Measurements from ENCODE around the gene TCTN2.

DNA sequence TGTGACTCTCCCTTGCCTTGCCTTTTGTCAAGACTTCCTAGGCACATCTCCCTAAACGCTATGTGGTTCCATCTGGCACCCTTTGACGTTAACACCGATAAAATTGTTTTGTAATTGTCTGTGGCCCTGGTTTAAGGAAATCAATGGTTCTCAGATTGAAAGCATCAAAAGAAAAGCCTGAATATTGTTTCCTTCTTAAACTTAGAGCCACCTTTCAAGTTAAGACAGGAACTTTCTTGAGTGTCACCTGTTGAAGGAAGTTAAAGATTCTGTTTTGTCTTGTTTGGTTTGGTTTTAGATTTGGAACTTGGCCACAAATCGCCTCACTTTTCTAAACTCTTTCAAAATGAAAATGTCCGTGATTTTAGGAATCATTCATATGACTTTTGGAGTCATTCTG lies 76.4 kb downstream of the TCTN2 start:
- no peak for TF ChIP-seq MAX (IDR thresholded peaks at IDR 0.05)
- TF ChIP-seq, protein P1, sequence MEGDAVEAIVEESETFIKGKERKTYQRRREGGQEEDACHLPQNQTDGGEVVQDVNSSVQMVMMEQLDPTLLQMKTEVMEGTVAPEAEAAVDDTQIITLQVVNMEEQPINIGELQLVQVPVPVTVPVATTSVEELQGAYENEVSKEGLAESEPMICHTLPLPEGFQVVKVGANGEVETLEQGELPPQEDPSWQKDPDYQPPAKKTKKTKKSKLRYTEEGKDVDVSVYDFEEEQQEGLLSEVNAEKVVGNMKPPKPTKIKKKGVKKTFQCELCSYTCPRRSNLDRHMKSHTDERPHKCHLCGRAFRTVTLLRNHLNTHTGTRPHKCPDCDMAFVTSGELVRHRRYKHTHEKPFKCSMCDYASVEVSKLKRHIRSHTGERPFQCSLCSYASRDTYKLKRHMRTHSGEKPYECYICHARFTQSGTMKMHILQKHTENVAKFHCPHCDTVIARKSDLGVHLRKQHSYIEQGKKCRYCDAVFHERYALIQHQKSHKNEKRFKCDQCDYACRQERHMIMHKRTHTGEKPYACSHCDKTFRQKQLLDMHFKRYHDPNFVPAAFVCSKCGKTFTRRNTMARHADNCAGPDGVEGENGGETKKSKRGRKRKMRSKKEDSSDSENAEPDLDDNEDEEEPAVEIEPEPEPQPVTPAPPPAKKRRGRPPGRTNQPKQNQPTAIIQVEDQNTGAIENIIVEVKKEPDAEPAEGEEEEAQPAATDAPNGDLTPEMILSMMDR (IDR thresholded peaks at IDR 0.05 in 2 of 3, conservative IDR thresholded peaks at IDR 0.05 in 1 of 3; ENCODE audit: borderline replicate concordance in 1 of 3, insufficient read depth in 1 of 3, low read depth in 2 of 3, low read length in 2 of 3), result no peak
- TF ChIP-seq POLR2A (IDR thresholded peaks at IDR 0.05; ENCODE audit: borderline replicate concordance, extremely low read depth, insufficient read depth, insufficient read length), result no peak
- TF ChIP-seq RAD21 (IDR thresholded peaks at IDR 0.05; ENCODE audit: low read depth), result no peak
- no peak for TF ChIP-seq EZH2 (IDR thresholded peaks at IDR 0.05)
- TF ChIP-seq ZNF274 (IDR thresholded peaks at IDR 0.05; ENCODE audit: low read depth, low read length), result no peak
- TF ChIP-seq POLR2AphosphoS5 (IDR thresholded peaks at IDR 0.05; ENCODE audit: low read depth, low read length), result no peak
- no peak for TF ChIP-seq TCF7L2 (IDR thresholded peaks at IDR 0.05; ENCODE audit: borderline replicate concordance, extremely low read depth, insufficient read depth, insufficient read length)
- TF ChIP-seq ATF3 (IDR thresholded peaks at IDR 0.05), result no peak
- TF ChIP-seq SIN3A (IDR thresholded peaks at IDR 0.05; ENCODE audit: low read depth), result no peak

Data from HCT116 (cell line).